ENCODE measurements around the gene RING1.

- no peak for TF ChIP-seq CTCF (IDR thresholded peaks at IDR 0.05)
- TF ChIP-seq POLR2A (IDR thresholded peaks at IDR 0.05): no peak
These were observed 50.7 kb downstream of the RING1 start for GRCh38 chr6:33259032-33259431.
